GM23338 (cell line): ENCODE measurements around the gene SMG7. TPM values are rescaled to one million over a fixed set of nuclear protein-coding genes. Genes with fewer than 3 reads are reported as not detected.

Experiments
- ATAC-seq: fragments of 200-7000 bp; cut with Tn5 transposase; 3 replicates; pipeline ENCODE4 v1.9.1; 2020
- DNase-seq: peaks from one replicate; pipeline ENCODE4 v3.0.0-alpha.2; 2015; ENCODE audit warnings: low spot score
- H2AFZ ChIP-seq: fragments of 200-600 bp; sonication (generic); 2 replicates; pipeline ENCODE4 v1.8.0; 2016; ENCODE audit warnings: antibody characterized with exemption, mild to moderate bottlenecking, moderate library complexity
- H3F3A ChIP-seq: fragments of 200-600 bp; sonication (generic); replicated peaks from 2 replicates; pipeline ENCODE4 v1.8.0; 2017; ENCODE audit warnings: antibody characterized with exemption, mixed run types, low read depth
- H3K27ac ChIP-seq: fragments of 200-600 bp; sonication (generic); 2 replicates; pipeline ENCODE4 v1.6.1; 2016; ENCODE audit warnings: low read depth
- H3K27me3 ChIP-seq: fragments of 200-600 bp; sonication (generic); 2 replicates; pipeline ENCODE4 v1.8.0; 2016; ENCODE audit warnings: mild to moderate bottlenecking, mixed run types, moderate library complexity; ENCODE audit not compliant: insufficient read depth
- H3K36me3 ChIP-seq: fragments of 200-600 bp; sonication (generic); 2 replicates; pipeline ENCODE4 v1.8.0; 2016; ENCODE audit warnings: mild to moderate bottlenecking; ENCODE audit not compliant: insufficient read depth
- H3K4me1 ChIP-seq: fragments of 200-600 bp; sonication (generic); 2 replicates; pipeline ENCODE4 v1.8.0; 2016; ENCODE audit warnings: mild to moderate bottlenecking, moderate library complexity; ENCODE audit not compliant: insufficient read depth
- H3K4me2 ChIP-seq: fragments of 200-600 bp; sonication (generic); 2 replicates; pipeline ENCODE4 v1.7.1; 2017; ENCODE audit warnings: mixed run types
- H3K4me3 ChIP-seq: fragments of 200-600 bp; sonication (generic); 2 replicates; pipeline ENCODE4 v1.6.1; 2016; ENCODE audit warnings: mixed run types
- H3K79me2 ChIP-seq: fragments of 200-600 bp; sonication (generic); replicated peaks from 2 replicates; pipeline ENCODE4 v1.8.0; 2017; ENCODE audit warnings: mild to moderate bottlenecking; ENCODE audit not compliant: insufficient read depth
- H3K9me2 ChIP-seq: fragments of 200-600 bp; sonication (generic); 2 replicates; pipeline ENCODE4 v1.8.0; 2017; ENCODE audit not compliant: insufficient read depth
- H4K20me1 ChIP-seq: fragments of 200-600 bp; sonication (generic); replicated peaks from 2 replicates; pipeline ENCODE4 v1.8.0; 2017; ENCODE audit warnings: mild to moderate bottlenecking; ENCODE audit not compliant: insufficient read depth
- H3K27ac Mint-ChIP-seq: 2 replicates; pipeline ENCODE4 v1.8.0; 2020; ENCODE audit warnings: inconsistent platforms, mild to moderate bottlenecking, moderate library complexity, mixed read lengths
- H3K27me3 Mint-ChIP-seq: 3 replicates; pipeline ENCODE4 v1.8.0; 2022; ENCODE audit warnings: low read depth, mild to moderate bottlenecking, moderate library complexity, mixed read lengths, inconsistent platforms; ENCODE audit not compliant: insufficient read depth, poor library complexity
- H3K36me3 Mint-ChIP-seq: 3 replicates; pipeline ENCODE4 v1.8.0; 2021; ENCODE audit warnings: low read depth, mild to moderate bottlenecking, inconsistent platforms, moderate library complexity, mixed read lengths
- H3K4me1 Mint-ChIP-seq: 3 replicates; pipeline ENCODE4 v1.8.0; 2020; ENCODE audit warnings: mild to moderate bottlenecking, inconsistent platforms, mixed read lengths
- H3K4me3 Mint-ChIP-seq: 3 replicates; pipeline ENCODE4 v1.8.0; 2021; ENCODE audit warnings: moderate library complexity, mild to moderate bottlenecking, inconsistent platforms, mixed read lengths
- H3K9me3 Mint-ChIP-seq: 3 replicates; pipeline ENCODE4 v1.8.0; 2020; ENCODE audit warnings: moderate library complexity, mild to moderate bottlenecking, inconsistent platforms, mixed read lengths
- CREB1 ChIP-seq: fragments of 250-450 bp; sonication (Bioruptor Pico); IDR thresholded peaks from 2 replicates; pipeline ENCODE4 v1.5.0; 2020; ENCODE audit warnings: low read depth, mild to moderate bottlenecking, moderate library complexity
- CTCF ChIP-seq, 2 experiments: fragments of 200-600 bp in 1 of 2; sonication (generic) in 1 of 2; conservative IDR thresholded peaks; 2 replicates each; pipeline versions ENCODE4 v1.5.1 to v1.6.1; 2016 to 2017; ENCODE audit warnings: antibody characterized with exemption in 2 of 2, low read depth in 2 of 2, mild to moderate bottlenecking in 2 of 2, moderate library complexity in 1 of 2
- ETS1 ChIP-seq: IDR thresholded peaks from 2 replicates; pipeline ENCODE4 v1.6.1; 2016; ENCODE audit warnings: antibody characterized with exemption
- EZH2 ChIP-seq: fragments of 200-600 bp; sonication (generic); IDR thresholded peaks from one replicate; pipeline ENCODE4 v1.8.0; 2017; ENCODE audit warnings: antibody characterized with exemption, mild to moderate bottlenecking, low read depth; ENCODE audit not compliant: unreplicated experiment
- EZH2phosphoT487 ChIP-seq: fragments of 200-600 bp; sonication (generic); IDR thresholded peaks from one replicate; pipeline ENCODE4 v1.8.1; 2018; ENCODE audit warnings: antibody characterized with exemption; ENCODE audit not compliant: unreplicated experiment
- JUNB ChIP-seq: IDR thresholded peaks from one replicate; pipeline ENCODE4 v1.6.1; 2016; ENCODE audit warnings: antibody characterized with exemption; ENCODE audit not compliant: unreplicated experiment
- POLR2AphosphoS5 ChIP-seq: IDR thresholded peaks from 2 replicates; pipeline ENCODE4 v1.6.1; 2016; ENCODE audit warnings: antibody characterized with exemption, low read depth
- STAT1 ChIP-seq: IDR thresholded peaks from one replicate; pipeline ENCODE4 v1.6.1; 2016; ENCODE audit warnings: antibody characterized with exemption; ENCODE audit not compliant: unreplicated experiment
- ZNF114 ChIP-seq: fragments of 250-450 bp; sonication (Bioruptor Pico); IDR thresholded peaks from 2 replicates; pipeline ENCODE4 v1.5.0; 2020; ENCODE audit warnings: mild to moderate bottlenecking, moderate library complexity
- ZNF331 ChIP-seq: fragments of 250-450 bp; sonication (Bioruptor Pico); IDR thresholded peaks from 2 replicates; pipeline ENCODE4 v1.5.0; 2020; ENCODE audit warnings: low read depth, mild to moderate bottlenecking, moderate library complexity
- ZNF462 ChIP-seq: fragments of 250-450 bp; sonication (Bioruptor Pico); IDR thresholded peaks from 2 replicates; pipeline ENCODE4 v1.5.0; 2020; ENCODE audit warnings: mild to moderate bottlenecking, moderate library complexity
- polyA plus RNA-seq: library from polyadenylated mRNA; unstranded; fragments of >200 nt; fragmentation: Nextera tagmentation; extraction: Ambion mirVana; gene quantifications from 2 replicates; pipeline ENCODE4 v1.2.1, GENCODE V29; 2016
- total RNA-seq: library from RNA; depleted of rRNA; stranded (reverse); fragments of >200 nt; shearing (Covaris generic); gene quantifications from 2 replicates; pipeline ENCODE4 v1.2.3, GENCODE V29; 2014

The SMG7 gene
- total and polyA plus RNA-seq, 2 experiments from 2014 or later = 33.0 to 79.4 TPM

- Histone ChIP-seq H3F3A (no peaks in the 10 kb centered on the region), H3K27ac (no peak overlapping the region), H3K4me2 (no peak overlapping the region), H3K4me3 (no peak overlapping the region), H2AFZ (no peak overlapping the region), H3K79me2 (no peaks in the 10 kb centered on the region; the same call in 1 of the 2 replicates), H3K36me3 (peaks cover 43% of the 10 kb centered on the region), H3K27me3 (no peaks in the 10 kb centered on the region), H4K20me1 (peaks cover 6% of the 10 kb centered on the region; the same call in 1 of the 2 replicates), H3K9me2 (no peaks in the 10 kb centered on the region), H3K4me1 (no peaks in the 10 kb centered on the region)
- Mint-ChIP-seq H3K9me3 (no peaks in the 10 kb centered on the region), H3K27me3 (no peaks in the 10 kb centered on the region), H3K4me1 (no peaks in the 10 kb centered on the region), H3K4me3 (no peak overlapping the region), H3K36me3 (peaks cover 50% of the 10 kb centered on the region), H3K27ac (no peak overlapping the region)
- ATAC-seq (no peak), DNase-seq (no peak)
- TF ChIP-seq ETS1 (no peak), ZNF331 (no peak), EZH2 (no peak), ZNF462 (CRISPR knock-in tag) (no peak), CREB1 (CRISPR knock-in tag) (no peak), JUNB (no peak), ZNF114 (CRISPR knock-in tag) (no peak), STAT1 (no peak), POLR2AphosphoS5 (no peak), EZH2phosphoT487 (no peak), CTCF (conservative IDR thresholded peaks at IDR 0.05; ENCODE audit: low read depth in 2 of 2) (no peak)
Observed at GRCh38 chr1:183533617-183534174, 61.4 kb downstream of the SMG7 start.
